ENCODE data around the gene TPH2.

The TPH2 gene

GRCh38 chr12:72037006-72037795 is 98.6 kb downstream of the TPH2 start:
- DNase-seq = no peak

DNA sequence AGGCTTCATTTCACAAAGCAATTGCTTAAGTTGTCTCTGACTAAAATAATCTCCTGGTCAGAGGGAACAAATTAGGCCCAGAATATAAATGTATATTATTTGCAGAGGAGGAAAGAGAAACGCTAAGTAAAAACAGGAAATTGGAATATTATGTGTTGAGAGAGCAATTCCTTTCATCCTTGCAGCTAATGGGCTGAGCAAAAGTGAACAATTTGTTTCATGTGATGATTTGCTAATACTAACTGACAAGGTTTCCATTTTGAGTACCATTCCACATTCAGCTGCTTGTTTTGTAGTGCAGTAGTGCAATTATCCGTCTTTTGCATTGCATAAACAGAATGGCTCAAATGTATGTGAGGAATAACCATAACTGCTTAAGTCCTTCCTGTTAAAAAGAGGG is 103.2 kb downstream of the TPH2 start:
- DNase-seq = no peak

GRCh38 chr12:72053604-72054003 is 115.0 kb downstream of the TPH2 start:
- no peak for DNase-seq

DNA sequence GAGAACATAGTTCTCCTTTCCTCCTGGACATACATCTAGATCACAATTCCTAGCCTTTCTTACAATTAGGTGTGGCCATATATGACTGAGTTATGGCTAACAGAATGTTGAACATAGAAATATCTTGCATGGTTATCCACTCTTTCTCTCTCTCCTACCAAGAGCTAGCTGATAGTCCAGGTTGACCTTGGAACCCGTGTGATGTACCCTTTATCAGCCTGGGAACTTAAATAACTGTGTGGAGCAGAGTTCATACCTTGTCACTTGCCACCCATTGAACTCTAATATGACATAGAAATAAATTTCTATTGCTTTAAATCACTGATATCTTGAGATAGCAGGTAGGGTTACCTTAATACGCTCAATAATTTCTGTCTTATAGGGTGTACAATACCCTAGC is 115.9 kb downstream of the TPH2 start:
- DNase-seq = no peak

GRCh38 chr12:72057330-72057914 is 118.8 kb downstream of the TPH2 start:
- no peak for DNase-seq

DNA sequence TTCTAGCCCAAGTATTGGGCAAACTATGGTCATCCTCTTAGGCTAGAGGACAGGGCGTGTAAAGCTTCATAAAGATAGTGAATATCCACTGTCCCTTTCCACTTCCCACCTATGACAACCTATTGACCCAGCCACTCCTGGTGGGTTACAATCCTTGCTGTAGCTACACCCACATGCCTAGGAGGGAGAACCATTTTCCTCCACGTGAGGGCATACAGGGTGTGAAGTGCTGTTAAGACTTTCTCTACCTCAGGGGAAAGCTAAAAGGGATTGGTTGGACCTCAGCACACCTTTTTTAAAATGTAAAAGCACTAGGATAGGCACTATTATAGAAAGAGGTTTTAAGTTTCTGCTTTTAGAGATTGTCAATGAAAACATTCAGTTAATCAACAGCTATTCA is 124.4 kb downstream of the TPH2 start:
- no peak for DNase-seq

GRCh38 chr12:72071030-72071429 is 132.4 kb downstream of the TPH2 start:
- DNase-seq = no peak

DNA sequence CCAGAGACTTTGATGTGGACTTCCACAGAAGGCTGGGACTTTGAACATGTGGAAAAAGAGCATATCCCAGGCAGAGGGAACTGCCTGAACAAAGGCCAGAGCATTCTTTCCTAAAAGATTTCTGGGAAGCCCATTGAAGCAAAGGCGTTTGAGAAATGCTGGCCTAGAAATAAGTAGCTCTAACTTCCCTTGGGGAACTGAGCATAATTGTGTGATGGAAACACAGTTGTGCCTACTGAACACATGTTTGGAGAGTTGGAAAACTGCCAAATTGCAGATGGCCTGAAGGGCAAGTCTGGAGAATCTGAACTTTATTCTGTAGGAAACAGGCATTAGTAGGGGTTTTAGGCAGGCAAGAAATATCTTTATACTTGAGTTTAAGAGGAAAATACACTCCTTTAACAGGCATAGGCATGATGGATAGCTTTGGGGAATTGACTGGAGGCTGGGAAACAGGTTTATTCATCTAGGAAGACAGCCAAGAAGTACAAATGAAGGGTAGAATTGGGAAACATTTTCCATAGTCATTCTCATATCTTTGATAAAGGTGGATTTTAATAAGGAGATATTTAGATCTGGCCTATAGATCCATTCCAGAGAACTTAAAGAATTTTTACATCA is 134.1 kb downstream of the TPH2 start:
- DNase-seq = no peak

DNA sequence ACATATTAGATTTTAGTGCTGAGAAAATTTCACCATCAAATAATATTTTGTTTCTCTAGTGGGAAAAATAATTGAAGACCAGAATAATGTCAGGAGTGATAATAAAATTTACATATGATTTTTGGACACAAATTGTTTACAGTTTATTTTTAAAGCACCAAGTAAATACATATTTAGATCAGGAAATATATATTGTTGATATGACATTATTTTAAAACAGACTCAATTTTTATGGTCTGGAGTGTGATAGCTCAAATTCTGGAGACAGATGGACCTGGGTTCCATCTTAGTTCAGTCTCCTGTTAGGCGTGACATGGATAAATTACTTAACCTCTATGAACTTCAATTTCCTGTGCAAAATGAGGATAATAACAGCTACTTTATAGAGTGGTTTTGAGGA is 135.4 kb downstream of the TPH2 start:
- no peak for DNase-seq

DNA sequence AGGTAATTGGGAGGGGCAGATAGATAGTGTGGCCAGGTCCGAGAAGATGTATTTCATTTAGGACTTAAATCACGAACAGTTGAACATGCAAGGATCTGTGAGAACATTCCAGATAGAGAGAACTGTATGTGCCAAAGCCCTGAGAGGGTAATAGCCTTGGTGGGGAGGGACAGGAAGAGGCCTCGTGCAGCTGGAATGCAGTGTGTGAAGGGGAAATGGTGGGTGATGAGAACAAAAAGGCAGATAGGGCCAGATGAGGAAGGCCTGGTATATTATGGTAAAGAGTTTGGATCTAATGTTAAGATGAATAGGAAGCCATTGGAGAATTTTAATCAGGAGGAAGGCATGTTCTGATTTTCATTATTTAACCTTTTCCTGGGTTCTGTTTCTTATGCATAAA is 136.3 kb downstream of the TPH2 start:
- no peak for DNase-seq

DNA sequence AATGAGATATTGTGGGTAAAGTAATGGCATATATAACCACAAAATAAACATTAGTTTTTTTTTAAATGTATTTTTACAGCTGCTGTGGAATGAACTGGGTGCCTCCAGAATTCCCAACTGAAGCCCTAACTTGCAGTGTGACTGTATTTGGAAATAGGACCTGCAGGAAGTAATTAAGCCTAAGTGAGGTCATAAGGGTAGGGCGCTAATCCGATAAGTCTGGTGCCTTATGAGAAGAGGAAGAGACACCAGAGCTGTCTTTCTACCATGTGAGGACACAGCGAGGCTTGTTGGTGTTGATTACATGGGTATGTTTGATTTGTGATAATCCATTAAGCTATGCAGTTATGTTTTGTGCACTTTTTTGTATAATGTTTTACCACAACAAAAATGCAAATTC is 136.8 kb downstream of the TPH2 start:
- no peak for DNase-seq

DNA sequence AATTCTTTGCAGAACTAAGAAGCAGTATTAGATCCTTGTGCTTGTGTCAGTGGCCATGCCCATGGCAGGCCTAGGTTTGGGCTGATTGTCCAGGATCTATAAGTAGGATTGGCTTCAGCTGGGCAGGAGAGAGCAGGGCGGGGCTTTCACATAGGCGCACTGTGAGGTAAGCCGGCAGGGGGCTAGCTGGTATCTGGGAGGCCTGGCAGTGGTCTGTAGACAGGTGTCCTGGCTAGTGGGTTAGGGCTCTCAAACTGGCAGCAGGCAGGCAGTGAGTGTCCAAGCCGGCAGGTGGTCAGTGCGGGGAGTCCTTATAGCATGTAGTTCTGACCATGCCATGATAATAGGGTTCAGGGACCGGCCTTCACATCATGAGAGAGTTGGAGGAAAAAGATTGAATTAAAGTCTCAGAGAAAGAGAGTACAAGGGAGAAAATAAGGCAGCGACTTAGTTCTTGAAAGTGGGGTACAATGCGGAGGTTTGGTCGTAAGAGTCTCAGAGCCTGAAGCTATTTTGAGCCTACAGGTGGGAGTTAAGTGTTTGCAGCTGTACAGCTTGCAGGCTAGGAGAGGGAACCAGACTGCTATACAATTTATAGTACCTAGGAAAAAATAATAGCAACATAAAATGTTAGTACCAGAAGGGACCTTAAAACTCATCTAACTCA is 137.4 kb downstream of the TPH2 start:
- no peak for DNase-seq

DNA sequence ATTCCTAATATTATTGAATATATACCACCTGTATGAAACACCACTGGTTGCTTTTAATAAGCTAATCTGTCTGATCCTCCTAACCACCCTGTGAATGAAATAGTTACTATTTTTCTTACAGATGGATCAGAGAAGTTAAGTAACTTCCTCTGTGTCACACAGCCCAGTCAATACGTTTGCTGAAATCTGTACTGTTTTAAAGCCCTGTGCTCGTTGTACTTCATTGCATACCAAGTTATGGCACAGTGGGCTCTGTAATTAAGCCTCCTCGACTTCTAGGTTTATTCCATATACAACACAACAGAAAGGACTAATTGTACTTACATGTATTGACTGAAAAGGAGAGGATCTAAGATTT is 137.9 kb downstream of the TPH2 start:
- no peak for DNase-seq

DNA sequence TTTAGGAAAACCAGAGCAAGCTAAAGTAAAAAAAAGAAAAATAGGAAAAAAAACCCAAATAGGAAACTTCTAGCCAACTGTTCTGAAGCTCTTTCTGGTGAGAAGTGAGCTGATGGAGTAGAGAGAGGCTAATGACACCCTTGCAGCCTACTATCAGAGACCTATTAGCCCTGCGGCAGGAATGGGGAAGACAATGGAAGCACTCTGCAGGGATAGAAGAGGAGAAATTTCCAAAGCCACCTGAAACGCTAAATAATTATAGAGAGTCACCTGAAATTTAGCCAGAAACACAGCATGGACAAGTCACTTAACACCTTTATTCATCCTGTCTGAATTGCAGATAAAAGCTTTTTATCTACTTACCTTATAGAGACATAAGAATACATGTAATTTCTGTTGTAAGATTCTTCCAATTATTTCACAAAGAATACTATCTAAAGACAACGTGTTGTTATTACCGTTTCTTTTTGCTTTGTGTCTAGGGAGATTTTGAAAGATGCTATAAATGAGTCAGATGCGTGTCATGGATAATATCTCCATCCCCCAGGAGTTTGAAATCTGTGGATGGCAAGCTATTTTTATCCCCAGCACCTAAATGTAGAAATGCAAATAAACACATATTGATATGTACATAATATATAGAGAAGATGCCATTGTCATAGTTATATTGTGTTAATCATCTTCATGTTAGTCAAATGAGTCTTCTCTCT is 138.6 kb downstream of the TPH2 start:
- DNase-seq = no peak

- no peak for DNase-seq
Observed at GRCh38 chr12:72081777-72082176, 143.1 kb downstream of the TPH2 start.

Measured in amniotic stem cell (primary cell).